Upper lobe of left lung (tissue), 6 donors: ENCODE results near the gene TENM4. TPM values are rescaled to one million over a fixed set of nuclear protein-coding genes. Genes with fewer than 3 reads are reported as not detected.
A peak's percentile ranks its signal among the peaks of the same experiment; 100 is the strongest.

ENCODE experiments used
- ATAC-seq, 2 donors: fragments of 200-7000 bp; cut with Tn5 transposase; one replicate each; pipeline ENCODE4 v1.9.1; 2022; ENCODE audit warnings: mild to moderate bottlenecking in 2 of 2, moderate library complexity in 2 of 2; ENCODE audit not compliant: low FRiP score in 2 of 2
- DNase-seq, 2 donors: peaks; one replicate each; pipeline ENCODE4 v3.0.0-alpha.2; 2019 to 2020
- H3K27ac ChIP-seq, 4 donors: fragments of 200-600 bp; sonication (generic); one replicate each; pipeline ENCODE4 v1.5.1; 2016 to 2019
- H3K27me3 ChIP-seq, 4 donors: fragments of 200-600 bp; sonication (generic); one replicate each; pipeline ENCODE4 v1.5.1; 2017 to 2019
- H3K36me3 ChIP-seq, 4 donors: fragments of 200-600 bp; sonication (generic); one replicate each; pipeline ENCODE4 v1.5.1; 2016 to 2019
- H3K4me1 ChIP-seq, 4 donors: fragments of 200-600 bp; sonication (generic); one replicate each; pipeline ENCODE4 v1.5.1; 2018 to 2019
- H3K4me3 ChIP-seq, 4 donors: fragments of 200-600 bp; sonication (generic); one replicate each; pipeline ENCODE4 v1.5.1; 2017 to 2019; ENCODE audit warnings: mild to moderate bottlenecking in 2 of 4, moderate library complexity in 1 of 4
- H3K9me3 ChIP-seq, 4 donors: fragments of 200-600 bp; sonication (generic); one replicate each; pipeline ENCODE4 v1.5.1; 2018 to 2019
- CTCF ChIP-seq, 6 experiments: fragments of 450-650 bp in 4 of 6; fragments of 200-600 bp in 2 of 6; sonication (generic) in 2 of 6; IDR thresholded peaks; one replicate each; pipeline ENCODE4 v1.5.1; 2016 to 2019; ENCODE audit warnings: antibody characterized with exemption in 6 of 6
- EP300 ChIP-seq, 4 donors: sonication (generic); formaldehyde crosslinking; IDR thresholded peaks; one replicate each; pipeline ENCODE4 v1.5.1; 2017; ENCODE audit warnings: antibody characterized with exemption in 4 of 4, control low read depth in 2 of 4
- POLR2A ChIP-seq, 4 donors: fragments of 450-650 bp; IDR thresholded peaks; one replicate each; pipeline ENCODE4 v1.5.1; 2016 to 2017; ENCODE audit warnings: antibody characterized with exemption in 4 of 4, mild to moderate bottlenecking in 2 of 4
- POLR2AphosphoS5 ChIP-seq, 2 donors: sonication (generic); formaldehyde crosslinking; IDR thresholded peaks; one replicate each; pipeline ENCODE4 v1.5.1; 2017; ENCODE audit warnings: antibody characterized with exemption in 2 of 2
- WGBS, 2 donors: methylation state at CpG; one replicate each; pipeline ENCODE4 v1.1.5; 2017 to 2018; 5-methylcytosine and 5-hydroxymethylcytosine counted together
- total RNA-seq, 6 donors: library from RNA; depleted of rRNA in 4 of 6; stranded (reverse); fragments of >200 nt in 4 of 6; gene quantifications; one replicate each; pipeline versions ENCODE4 v1.1.0 to v1.2.1, GENCODE V29; 2016 to 2021
- donor health status: DM: no; HTN: no; CAD: no; lungs with moderate emphysema.
- donor health status: DM: no; HTN: yes; CAD: no; lungs with severe emphysema.

Gene TENM4
- total RNA-seq, 6 donors from 2014 or later = 0.11 to 20.0 (median 3.7) TPM

GRCh38 chr11:78659326-78660270 lies 781.2 kb downstream of the TENM4 start:
- H3K4me1 ChIP-seq = no peaks in the 10 kb centered on the region
- no peak for TF ChIP-seq POLR2A (IDR thresholded peaks at IDR 0.05)
- no peak for TF ChIP-seq POLR2AphosphoS5 (IDR thresholded peaks at IDR 0.05)
- no peak for TF ChIP-seq EP300 (IDR thresholded peaks at IDR 0.05)
- no peak for TF ChIP-seq CTCF (IDR thresholded peaks at IDR 0.05)
- no peak overlapping the region for H3K4me3 ChIP-seq
- no peak for DNase-seq
- H3K27ac ChIP-seq = no peak overlapping the region
- WGBS, 2 donors = 75 to 79% methylated on average over 11 of the region's 11 CpGs
- H3K36me3 ChIP-seq = no peaks in the 10 kb centered on the region
- no peak for ATAC-seq
- no peaks in the 10 kb centered on the region for H3K9me3 ChIP-seq
- no peaks in the 10 kb centered on the region for H3K27me3 ChIP-seq

- 94% methylated on average over 27 to 31 of the region's 31 CpGs for WGBS, 2 donors
- peak in 1 of 2 donors; percentile 63 for DNase-seq
- TF ChIP-seq POLR2AphosphoS5 (IDR thresholded peaks at IDR 0.05) (no peak), CTCF (IDR thresholded peaks at IDR 0.05) (no peak), POLR2A (IDR thresholded peaks at IDR 0.05) (no peak), EP300 (IDR thresholded peaks at IDR 0.05) (no peak)
- Histone ChIP-seq H3K36me3 (no peaks in the 10 kb centered on the region), H3K27me3 (no peaks in the 10 kb centered on the region), H3K4me3 (no peak overlapping the region), H3K9me3 (no peaks in the 10 kb centered on the region), H3K4me1 (no peaks in the 10 kb centered on the region), H3K27ac (no peak overlapping the region)
- ATAC-seq = no peak
Measured at GRCh38 chr11:78657968-78658839, 782.6 kb downstream of the TENM4 start.

- ATAC-seq (no peak), DNase-seq (no peak)
- H3K27ac ChIP-seq = no peak overlapping the region
- no peak overlapping the region for H3K4me3 ChIP-seq
- no peaks in the 10 kb centered on the region for H3K27me3 ChIP-seq
- 75 to 78% methylated on average over 4 of the region's 4 CpGs for WGBS, 2 donors
- no peaks in the 10 kb centered on the region for H3K4me1 ChIP-seq
- TF ChIP-seq POLR2AphosphoS5 (IDR thresholded peaks at IDR 0.05) = no peak
- TF ChIP-seq CTCF (IDR thresholded peaks at IDR 0.05) = no peak
- no peak for TF ChIP-seq EP300 (IDR thresholded peaks at IDR 0.05)
- no peak for TF ChIP-seq POLR2A (IDR thresholded peaks at IDR 0.05)
- H3K9me3 ChIP-seq = no peaks in the 10 kb centered on the region
- no peaks in the 10 kb centered on the region for H3K36me3 ChIP-seq
Measured at GRCh38 chr11:78657441-78657840, 783.4 kb downstream of the TENM4 start.

GRCh38 chr11:78656984-78657383 lies 783.8 kb downstream of the TENM4 start:
- Histone ChIP-seq H3K27me3 (no peaks in the 10 kb centered on the region), H3K4me3 (no peak overlapping the region), H3K27ac (no peak overlapping the region), H3K36me3 (no peaks in the 10 kb centered on the region), H3K9me3 (no peaks in the 10 kb centered on the region), H3K4me1 (no peaks in the 10 kb centered on the region)
- 82 to 91% methylated on average over 6 of the region's 6 CpGs for WGBS, 2 donors
- ATAC-seq (no peak), DNase-seq (no peak)
- TF ChIP-seq POLR2A (IDR thresholded peaks at IDR 0.05) (no peak), CTCF (IDR thresholded peaks at IDR 0.05) (no peak), POLR2AphosphoS5 (IDR thresholded peaks at IDR 0.05) (no peak), EP300 (IDR thresholded peaks at IDR 0.05) (no peak)
